LNCaP clone FGC (cell line): Measurements from ENCODE around the gene SYNPO2.
"Not testable (repeated sequence)": the region's sequence is repeated elsewhere in the genome, so short reads cannot be mapped to it uniquely, and the experiment has no call there.

Experiments used
- DNase-seq: peaks from one replicate; pipeline ENCODE4 v3.0.0-alpha.2; 2011; ENCODE audit warnings: low read depth
- H3K4me3 ChIP-seq: 2 replicates; pipeline ENCODE4 v1.5.1; 2011; ENCODE audit warnings: mild to moderate bottlenecking, low read depth, low read length, control low read depth
- TF ChIP-seq, protein P1 (sequence below): IDR thresholded peaks from 2 replicates; pipeline ENCODE4 v1.5.1; 2012; ENCODE audit warnings: mild to moderate bottlenecking; ENCODE audit not compliant: control insufficient read depth, insufficient read depth; ENCODE audit errors: extremely low read depth

The SYNPO2 gene

GRCh38 chr4:119049342-119049741 lies 160.7 kb downstream of the SYNPO2 start:
- no peak for DNase-seq
- no peak overlapping the region for H3K4me3 ChIP-seq
- TF ChIP-seq, protein P1, sequence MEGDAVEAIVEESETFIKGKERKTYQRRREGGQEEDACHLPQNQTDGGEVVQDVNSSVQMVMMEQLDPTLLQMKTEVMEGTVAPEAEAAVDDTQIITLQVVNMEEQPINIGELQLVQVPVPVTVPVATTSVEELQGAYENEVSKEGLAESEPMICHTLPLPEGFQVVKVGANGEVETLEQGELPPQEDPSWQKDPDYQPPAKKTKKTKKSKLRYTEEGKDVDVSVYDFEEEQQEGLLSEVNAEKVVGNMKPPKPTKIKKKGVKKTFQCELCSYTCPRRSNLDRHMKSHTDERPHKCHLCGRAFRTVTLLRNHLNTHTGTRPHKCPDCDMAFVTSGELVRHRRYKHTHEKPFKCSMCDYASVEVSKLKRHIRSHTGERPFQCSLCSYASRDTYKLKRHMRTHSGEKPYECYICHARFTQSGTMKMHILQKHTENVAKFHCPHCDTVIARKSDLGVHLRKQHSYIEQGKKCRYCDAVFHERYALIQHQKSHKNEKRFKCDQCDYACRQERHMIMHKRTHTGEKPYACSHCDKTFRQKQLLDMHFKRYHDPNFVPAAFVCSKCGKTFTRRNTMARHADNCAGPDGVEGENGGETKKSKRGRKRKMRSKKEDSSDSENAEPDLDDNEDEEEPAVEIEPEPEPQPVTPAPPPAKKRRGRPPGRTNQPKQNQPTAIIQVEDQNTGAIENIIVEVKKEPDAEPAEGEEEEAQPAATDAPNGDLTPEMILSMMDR = no peak

DNA sequence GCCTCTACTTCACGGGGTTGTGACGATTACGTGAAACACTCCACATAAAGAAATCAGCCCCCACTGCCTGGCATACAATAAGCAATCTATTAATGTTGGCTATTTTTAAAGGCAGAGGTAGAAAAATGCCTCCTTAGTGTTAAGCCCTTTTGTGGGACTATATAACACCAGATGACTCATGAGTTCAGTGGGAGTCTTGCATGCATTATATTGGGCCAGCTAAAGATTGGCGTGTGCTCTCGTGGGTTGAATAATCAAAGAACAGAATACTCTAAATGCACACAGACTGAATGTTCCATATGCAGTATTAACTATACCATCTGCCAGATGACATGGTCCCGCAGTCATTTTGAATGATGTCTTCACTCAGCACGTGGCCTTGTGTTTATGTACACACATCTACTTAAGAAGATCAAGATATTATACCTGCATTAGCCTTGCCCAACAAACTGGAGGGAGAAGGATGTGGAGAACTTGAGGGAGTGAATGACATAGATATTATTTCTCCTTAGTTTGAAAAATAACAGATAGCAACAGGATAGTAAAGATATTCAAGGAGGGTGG lies 162.0 kb downstream of the SYNPO2 start:
- H3K4me3 ChIP-seq = no peak overlapping the region
- TF ChIP-seq, protein P1 = no peak
- DNase-seq = no peak

GRCh38 chr4:119053245-119053644 lies 164.6 kb downstream of the SYNPO2 start:
- TF ChIP-seq, protein P1 = no peak
- H3K4me3 ChIP-seq = no peak overlapping the region
- DNase-seq = no peak

DNA sequence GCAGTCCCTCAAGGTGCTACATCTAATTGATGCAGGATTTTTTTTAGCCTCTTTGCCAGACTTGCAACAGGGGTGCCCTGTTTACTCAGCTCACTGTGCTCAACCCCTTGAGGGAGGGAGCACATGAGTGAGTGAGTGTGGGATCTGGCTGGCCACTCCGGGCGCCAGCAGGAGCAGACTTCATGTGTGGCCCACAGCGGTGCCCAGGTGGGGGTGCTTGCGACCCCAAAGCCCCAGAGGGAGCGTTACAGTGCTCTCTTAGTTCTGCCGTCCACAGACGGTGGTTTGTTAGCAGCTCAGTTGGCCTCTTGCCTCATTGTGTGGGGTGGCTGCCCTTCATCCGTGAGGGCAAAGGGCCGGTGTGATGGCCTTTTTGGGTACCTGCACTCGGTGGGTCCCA lies 165.3 kb downstream of the SYNPO2 start:
- H3K4me3 ChIP-seq = no peak overlapping the region
- TF ChIP-seq, protein P1 = no peak
- no peak for DNase-seq

GRCh38 chr4:119057417-119057816 lies 168.8 kb downstream of the SYNPO2 start:
- H3K4me3 ChIP-seq = no peak overlapping the region
- TF ChIP-seq, protein P1 = no peak
- no peak for DNase-seq

DNA sequence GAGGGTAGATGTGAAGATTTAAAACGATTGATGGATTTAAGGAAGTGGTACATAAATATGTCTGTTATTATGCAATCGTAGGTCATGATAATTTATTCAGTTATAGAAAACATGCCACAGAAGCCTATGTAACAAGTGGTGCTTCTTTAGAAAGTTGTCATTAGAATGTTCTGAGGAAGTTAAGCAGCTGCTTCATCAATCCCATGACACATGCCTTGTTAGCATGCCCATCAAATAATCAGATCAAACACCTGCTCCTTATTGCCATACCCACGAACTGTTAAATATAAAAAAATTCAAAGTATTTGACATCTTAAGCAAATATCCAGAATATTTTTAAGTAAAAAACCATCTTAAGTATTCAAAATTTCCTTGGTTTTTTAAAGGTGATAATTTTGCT lies 170.6 kb downstream of the SYNPO2 start:
- no peak for DNase-seq
- H3K4me3 ChIP-seq = no peak overlapping the region
- TF ChIP-seq, protein P1 = no peak

DNA sequence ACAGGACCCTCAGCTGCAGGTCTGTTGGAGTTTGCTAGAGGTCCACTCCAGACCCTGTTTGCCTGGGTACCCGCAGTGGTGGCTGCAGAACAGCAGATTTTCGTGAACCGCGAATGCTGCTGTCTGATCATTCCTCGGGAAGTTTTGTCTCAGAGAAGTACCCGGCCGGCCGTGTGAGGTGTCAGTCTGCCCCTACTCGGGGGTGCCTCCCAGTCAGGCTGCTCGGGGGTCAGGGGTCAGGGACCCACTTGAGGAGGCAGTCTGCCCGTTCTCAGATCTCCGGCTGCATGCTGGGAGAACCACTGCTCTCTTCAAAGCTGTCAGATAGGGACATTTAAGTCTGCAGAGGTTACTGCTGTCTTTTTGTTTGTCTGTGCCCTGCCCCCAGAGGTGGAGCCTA lies 178.5 kb downstream of the SYNPO2 start:
- not testable (repeated sequence) for DNase-seq, H3K4me3 ChIP-seq

GRCh38 chr4:119067670-119068360 lies 179.2 kb downstream of the SYNPO2 start:
- not testable (repeated sequence) for DNase-seq, H3K4me3 ChIP-seq
